Astrocyte (in vitro differentiated cells and primary cell): Measurements from ENCODE around the gene KIF3C.

Experiments
- EZH2 ChIP-seq: IDR thresholded peaks from 2 replicates; pipeline ENCODE4 v1.6.1; 2012; ENCODE audit warnings: mild to moderate bottlenecking, low read length, inconsistent platforms; ENCODE audit not compliant: insufficient read depth
- TF ChIP-seq, protein P1 (sequence below): IDR thresholded peaks from 2 replicates; pipeline ENCODE4 v1.5.1; 2011; ENCODE audit warnings: low read depth, mild to moderate bottlenecking, inconsistent platforms, low read length, moderate library complexity; ENCODE audit not compliant: insufficient read depth

DNA sequence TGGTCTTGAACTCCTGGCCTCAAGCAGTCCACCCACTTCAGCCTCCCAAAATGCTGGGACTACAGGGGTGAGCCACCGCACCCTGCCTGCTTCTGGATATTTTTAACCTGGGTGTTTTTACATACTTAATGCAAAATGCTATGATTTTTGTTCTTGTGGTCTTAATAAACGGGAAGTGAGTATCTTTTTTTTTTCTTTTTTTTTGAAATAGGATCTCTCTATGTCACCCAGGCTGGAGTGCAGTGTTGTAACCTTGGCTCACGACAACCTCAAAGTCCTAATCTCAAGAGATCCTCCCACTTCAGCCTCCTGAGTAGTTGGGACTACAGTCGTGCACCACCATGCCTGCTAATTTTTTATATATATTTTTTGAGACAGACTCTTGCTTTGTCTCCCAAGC, 84.8 kb downstream of the KIF3C start:
- TF ChIP-seq, protein P1, sequence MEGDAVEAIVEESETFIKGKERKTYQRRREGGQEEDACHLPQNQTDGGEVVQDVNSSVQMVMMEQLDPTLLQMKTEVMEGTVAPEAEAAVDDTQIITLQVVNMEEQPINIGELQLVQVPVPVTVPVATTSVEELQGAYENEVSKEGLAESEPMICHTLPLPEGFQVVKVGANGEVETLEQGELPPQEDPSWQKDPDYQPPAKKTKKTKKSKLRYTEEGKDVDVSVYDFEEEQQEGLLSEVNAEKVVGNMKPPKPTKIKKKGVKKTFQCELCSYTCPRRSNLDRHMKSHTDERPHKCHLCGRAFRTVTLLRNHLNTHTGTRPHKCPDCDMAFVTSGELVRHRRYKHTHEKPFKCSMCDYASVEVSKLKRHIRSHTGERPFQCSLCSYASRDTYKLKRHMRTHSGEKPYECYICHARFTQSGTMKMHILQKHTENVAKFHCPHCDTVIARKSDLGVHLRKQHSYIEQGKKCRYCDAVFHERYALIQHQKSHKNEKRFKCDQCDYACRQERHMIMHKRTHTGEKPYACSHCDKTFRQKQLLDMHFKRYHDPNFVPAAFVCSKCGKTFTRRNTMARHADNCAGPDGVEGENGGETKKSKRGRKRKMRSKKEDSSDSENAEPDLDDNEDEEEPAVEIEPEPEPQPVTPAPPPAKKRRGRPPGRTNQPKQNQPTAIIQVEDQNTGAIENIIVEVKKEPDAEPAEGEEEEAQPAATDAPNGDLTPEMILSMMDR = no peak
- no peak for TF ChIP-seq EZH2
